ENCODE measurements around the gene NUDT22.

NUDT22 gene

GRCh38 chr11:64268893-64269539 is 42.9 kb downstream of the NUDT22 start:
- Histone ChIP-seq H3K27me3 (ENCODE audit: control insufficient read depth in 1 of 2, insufficient read depth in 2 of 2, low read length in 2 of 2) (no peaks in the 10 kb centered on the region), H3K27ac (ENCODE audit: low read depth, low read length) (peak overlapping the region; percentile 92), H3K4me1 (ENCODE audit: control insufficient read depth in 1 of 2, insufficient read depth in 2 of 2, low read length in 2 of 2) (peaks cover 49 to 52% of the 10 kb centered on the region in 2 donors), H3K9me3 (ENCODE audit: control insufficient read depth in 1 of 2, low read length in 2 of 2) (no peaks in the 10 kb centered on the region), H3K9ac (ENCODE audit: low read depth in 1 of 2, low read length in 2 of 2) (peak overlapping the region; percentile 67 to 83), H3K36me3 (ENCODE audit: control insufficient read depth in 1 of 2, insufficient read depth in 2 of 2, low read length in 2 of 2) (peaks cover 29 to 30% of the 10 kb centered on the region in 2 donors), H3K4me3 (ENCODE audit: low read depth in 1 of 2, low read length in 2 of 2) (peak overlapping the region; percentile 71 to 77)

DNA sequence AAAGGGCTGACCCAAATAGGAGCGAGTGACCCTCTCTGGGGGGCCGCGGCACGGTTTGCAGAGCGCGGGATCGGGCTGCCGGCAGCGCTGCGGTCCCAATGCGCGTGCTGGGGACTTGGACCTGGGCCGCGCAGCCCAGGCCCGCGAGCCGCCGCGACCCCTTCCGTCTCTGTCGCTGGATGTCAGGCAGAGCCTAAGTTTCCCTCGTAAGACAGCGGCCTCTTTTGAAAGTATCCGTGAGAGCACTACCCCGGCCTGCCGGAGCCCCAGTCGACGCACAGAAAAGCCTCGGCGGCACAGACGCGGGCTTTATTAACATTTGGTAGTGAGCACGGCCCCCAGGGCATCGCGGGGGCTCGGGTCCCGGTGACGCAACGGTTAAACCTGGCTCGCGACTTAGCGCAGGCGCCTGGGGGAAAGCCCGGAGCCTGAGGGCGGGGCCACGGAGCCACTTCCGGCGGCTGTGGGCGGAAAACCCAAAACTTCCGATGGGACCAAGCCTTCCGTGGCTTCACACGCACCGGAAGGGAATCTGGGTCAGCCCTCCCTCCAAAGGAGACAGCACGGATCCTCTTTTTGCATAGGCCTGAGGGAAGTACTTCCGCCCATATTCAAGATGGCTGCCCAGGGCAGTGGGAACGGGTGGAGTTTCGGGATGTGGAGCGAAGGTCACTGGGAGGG is 43.6 kb downstream of the NUDT22 start:
- Histone ChIP-seq H3K4me3 (ENCODE audit: low read depth in 1 of 2, low read length in 2 of 2) (peak overlapping the region; percentile 71 to 87), H3K9ac (ENCODE audit: low read depth in 1 of 2, low read length in 2 of 2) (peak overlapping the region; percentile 78 to 83), H3K27ac (ENCODE audit: low read depth, low read length) (peak overlapping the region; percentile 95), H3K9me3 (ENCODE audit: control insufficient read depth in 1 of 2, low read length in 2 of 2) (no peaks in the 10 kb centered on the region), H3K27me3 (ENCODE audit: control insufficient read depth in 1 of 2, insufficient read depth in 2 of 2, low read length in 2 of 2) (no peaks in the 10 kb centered on the region), H3K36me3 (ENCODE audit: control insufficient read depth in 1 of 2, insufficient read depth in 2 of 2, low read length in 2 of 2) (peaks cover 22 to 23% of the 10 kb centered on the region in 2 donors), H3K4me1 (ENCODE audit: control insufficient read depth in 1 of 2, insufficient read depth in 2 of 2, low read length in 2 of 2) (peaks cover 46 to 52% of the 10 kb centered on the region in 2 donors)

- H3K4me1 ChIP-seq (ENCODE audit: control insufficient read depth in 1 of 2, insufficient read depth in 2 of 2, low read length in 2 of 2) = peaks cover 19 to 25% of the 10 kb centered on the region in 2 donors
Measured at GRCh38 chr11:64275031-64275800, 49.1 kb downstream of the NUDT22 start.

DNA sequence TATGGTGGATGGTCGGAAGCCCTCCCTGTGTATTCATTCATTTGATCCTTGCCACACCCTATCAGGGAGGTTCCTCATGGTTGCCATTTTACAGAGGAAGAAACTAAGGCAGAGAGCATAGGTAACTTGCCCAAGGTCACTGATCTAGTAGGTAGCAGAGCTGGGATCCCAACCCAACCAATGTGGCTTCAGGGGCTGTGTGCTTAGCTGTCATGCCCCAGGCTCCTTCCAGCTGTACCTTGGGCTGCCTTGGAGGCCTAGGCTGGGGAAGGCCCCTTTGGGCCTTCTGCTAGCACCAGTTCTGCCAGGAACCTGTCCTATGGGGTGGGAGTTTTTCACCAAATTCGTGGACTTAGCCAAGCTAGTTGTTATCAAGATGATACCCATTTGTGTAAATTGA is 49.8 kb downstream of the NUDT22 start:
- Histone ChIP-seq H3K4me1 (ENCODE audit: control insufficient read depth in 1 of 2, insufficient read depth in 2 of 2, low read length in 2 of 2) (peaks cover 19 to 25% of the 10 kb centered on the region in 2 donors), H3K36me3 (ENCODE audit: control insufficient read depth in 1 of 2, insufficient read depth in 2 of 2, low read length in 2 of 2) (peaks cover 13% of the 10 kb centered on the region in 2 donors), H3K4me3 (ENCODE audit: low read depth in 1 of 2, low read length in 2 of 2) (no peak overlapping the region), H3K27me3 (ENCODE audit: control insufficient read depth in 1 of 2, insufficient read depth in 2 of 2, low read length in 2 of 2) (no peaks in the 10 kb centered on the region), H3K9ac (ENCODE audit: low read depth in 1 of 2, low read length in 2 of 2) (no peak overlapping the region), H3K9me3 (ENCODE audit: control insufficient read depth in 1 of 2, low read length in 2 of 2) (no peaks in the 10 kb centered on the region), H3K27ac (ENCODE audit: low read depth, low read length) (no peak overlapping the region)

More at GRCh38 chr11:64275031-64275800, 49.1 kb downstream of the NUDT22 start:
- Histone ChIP-seq H3K9me3 (ENCODE audit: control insufficient read depth in 1 of 2, low read length in 2 of 2) (no peaks in the 10 kb centered on the region), H3K27me3 (ENCODE audit: control insufficient read depth in 1 of 2, insufficient read depth in 2 of 2, low read length in 2 of 2) (no peaks in the 10 kb centered on the region), H3K27ac (ENCODE audit: low read depth, low read length) (no peak overlapping the region), H3K4me3 (ENCODE audit: low read depth in 1 of 2, low read length in 2 of 2) (no peak overlapping the region), H3K9ac (ENCODE audit: low read depth in 1 of 2, low read length in 2 of 2) (no peak overlapping the region), H3K36me3 (ENCODE audit: control insufficient read depth in 1 of 2, insufficient read depth in 2 of 2, low read length in 2 of 2) (peaks cover 13% of the 10 kb centered on the region in 2 donors)

GRCh38 chr11:64276653-64277431 is 50.8 kb downstream of the NUDT22 start:
- Histone ChIP-seq H3K36me3 (ENCODE audit: control insufficient read depth in 1 of 2, insufficient read depth in 2 of 2, low read length in 2 of 2) (peaks cover 13 to 17% of the 10 kb centered on the region in 2 donors), H3K27ac (ENCODE audit: low read depth, low read length) (no peak overlapping the region), H3K9ac (ENCODE audit: low read depth in 1 of 2, low read length in 2 of 2) (peak overlapping the region in 1 of 2 donors; percentile 10), H3K27me3 (ENCODE audit: control insufficient read depth in 1 of 2, insufficient read depth in 2 of 2, low read length in 2 of 2) (no peaks in the 10 kb centered on the region), H3K4me3 (ENCODE audit: low read depth in 1 of 2, low read length in 2 of 2) (no peak overlapping the region), H3K4me1 (ENCODE audit: control insufficient read depth in 1 of 2, insufficient read depth in 2 of 2, low read length in 2 of 2) (peaks cover 15 to 20% of the 10 kb centered on the region in 2 donors), H3K9me3 (ENCODE audit: control insufficient read depth in 1 of 2, low read length in 2 of 2) (no peaks in the 10 kb centered on the region)

DNA sequence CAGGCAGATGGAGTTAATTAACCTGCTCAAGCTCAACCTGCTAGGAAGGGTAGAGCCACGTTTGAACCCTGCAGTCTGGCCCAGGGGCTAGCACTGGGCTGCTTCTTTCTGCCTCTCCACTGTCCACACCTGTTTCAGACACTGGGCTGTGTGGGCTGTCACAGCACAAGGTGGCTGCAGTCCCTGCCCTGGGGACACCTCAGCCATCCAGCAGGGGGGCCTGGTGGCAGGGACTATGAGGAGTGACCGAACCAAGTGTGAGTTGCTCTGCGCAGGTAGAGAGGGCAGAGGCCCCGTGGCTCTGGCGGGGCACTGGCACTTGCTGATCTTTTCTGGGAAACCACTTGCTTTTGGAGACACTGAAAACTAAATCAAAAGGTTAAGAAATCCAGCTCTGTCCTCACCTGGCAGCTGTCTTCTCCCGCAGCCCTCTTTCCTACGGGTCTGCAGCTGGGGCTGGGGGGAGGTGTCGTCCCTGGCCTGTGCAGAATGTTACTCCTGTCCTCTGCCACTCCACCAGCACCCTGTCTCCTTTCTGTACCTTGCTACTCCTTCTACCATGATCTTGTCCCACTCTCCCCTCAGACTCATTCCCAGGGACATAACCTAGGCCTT is 52.6 kb downstream of the NUDT22 start:
- no peaks in the 10 kb centered on the region for H3K27me3 ChIP-seq (ENCODE audit: control insufficient read depth in 1 of 2, insufficient read depth in 2 of 2, low read length in 2 of 2)
- no peaks in the 10 kb centered on the region for H3K9me3 ChIP-seq (ENCODE audit: control insufficient read depth in 1 of 2, low read length in 2 of 2)
- H3K36me3 ChIP-seq (ENCODE audit: control insufficient read depth in 1 of 2, insufficient read depth in 2 of 2, low read length in 2 of 2) = peaks cover 13 to 20% of the 10 kb centered on the region in 2 donors
- H3K27ac ChIP-seq (ENCODE audit: low read depth, low read length) = no peak overlapping the region
- no peak overlapping the region for H3K4me3 ChIP-seq (ENCODE audit: low read depth in 1 of 2, low read length in 2 of 2)
- no peak overlapping the region for H3K9ac ChIP-seq (ENCODE audit: low read depth in 1 of 2, low read length in 2 of 2)
- H3K4me1 ChIP-seq (ENCODE audit: control insufficient read depth in 1 of 2, insufficient read depth in 2 of 2, low read length in 2 of 2) = peaks cover 14 to 15% of the 10 kb centered on the region in 2 donors
